GM12891 (cell line): ENCODE measurements around the gene ADARB1.

Experiments
- DNase-seq: peaks from one replicate; pipeline ENCODE4 v3.0.0; 2011; ENCODE audit warnings: low spot score; ENCODE audit not compliant: insufficient read length
- FAIRE-seq: peaks from 2 replicates; lab custom pipeline; 2011; peaks lifted over from hg19 to GRCh38; lab: Jason Lieb, UNC
- PAX5 ChIP-seq: IDR thresholded peaks from 2 replicates; pipeline ENCODE4 v1.6.1; 2011; ENCODE audit warnings: low read length, moderate library complexity, mild to moderate bottlenecking; ENCODE audit not compliant: insufficient read depth, severe bottlenecking
- POLR2A ChIP-seq: IDR thresholded peaks from 2 replicates; pipeline ENCODE4 v1.6.1; 2011; ENCODE audit warnings: low read depth, low read length, control low read depth
- POLR2AphosphoS5 ChIP-seq: IDR thresholded peaks from 2 replicates; pipeline ENCODE4 v1.6.1; 2011; ENCODE audit warnings: low read depth, low read length, control low read depth
- POU2F2 ChIP-seq: IDR thresholded peaks from 2 replicates; pipeline ENCODE4 v1.6.1; 2011; ENCODE audit warnings: low read depth, mild to moderate bottlenecking, control low read depth, low read length, moderate library complexity
- SPI1 ChIP-seq: IDR thresholded peaks from 2 replicates; pipeline ENCODE4 v1.6.1; 2011; ENCODE audit warnings: low read depth, low read length, control low read depth
- TAF1 ChIP-seq: IDR thresholded peaks from 2 replicates; pipeline ENCODE4 v1.6.1; 2011; ENCODE audit warnings: low read depth, low read length, control low read depth

ADARB1 gene

DNA sequence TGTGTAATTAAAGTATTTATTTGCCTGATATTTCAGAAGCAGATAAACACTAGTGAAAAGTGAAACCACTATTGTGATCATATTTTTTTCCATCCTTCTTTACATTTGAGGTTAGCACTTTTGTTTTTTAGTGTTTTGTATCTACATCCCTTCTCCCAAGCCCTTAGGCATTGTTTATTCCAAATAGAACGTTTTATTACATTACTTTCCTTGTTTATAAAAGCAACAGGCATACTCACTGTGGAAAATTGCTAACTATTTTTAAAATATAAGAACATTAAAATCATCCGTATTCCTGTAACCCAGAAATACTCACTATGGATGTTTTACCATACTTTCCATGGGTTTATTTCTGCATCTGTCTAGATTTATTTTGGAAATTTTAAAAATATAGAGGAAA is 109.5 kb downstream of the ADARB1 start:
- DNase-seq (no peak), FAIRE-seq (no peak)
- TF ChIP-seq POU2F2 (no peak), SPI1 (no peak), POLR2AphosphoS5 (no peak), TAF1 (no peak), PAX5 (no peak), POLR2A (no peak)

DNA sequence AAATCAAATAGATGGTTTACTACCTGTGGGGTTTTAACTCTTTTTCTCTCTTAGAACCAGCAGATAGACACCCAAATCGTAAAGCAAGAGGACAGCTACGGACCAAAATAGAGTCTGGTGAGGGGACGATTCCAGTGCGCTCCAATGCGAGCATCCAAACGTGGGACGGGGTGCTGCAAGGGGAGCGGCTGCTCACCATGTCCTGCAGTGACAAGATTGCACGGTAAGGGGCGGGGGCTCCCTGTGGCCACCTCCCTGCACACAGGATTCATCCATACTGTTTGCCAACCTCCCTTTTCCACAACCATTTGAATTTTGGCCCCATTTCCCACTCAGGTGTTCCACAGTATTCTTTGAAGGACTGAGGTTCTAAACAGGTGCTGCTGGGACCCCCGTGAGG is 110.5 kb downstream of the ADARB1 start:
- DNase-seq (no peak), FAIRE-seq (no peak)
- TF ChIP-seq POLR2A (no peak), POLR2AphosphoS5 (no peak), POU2F2 (no peak), TAF1 (no peak), SPI1 (no peak), PAX5 (no peak)

DNA sequence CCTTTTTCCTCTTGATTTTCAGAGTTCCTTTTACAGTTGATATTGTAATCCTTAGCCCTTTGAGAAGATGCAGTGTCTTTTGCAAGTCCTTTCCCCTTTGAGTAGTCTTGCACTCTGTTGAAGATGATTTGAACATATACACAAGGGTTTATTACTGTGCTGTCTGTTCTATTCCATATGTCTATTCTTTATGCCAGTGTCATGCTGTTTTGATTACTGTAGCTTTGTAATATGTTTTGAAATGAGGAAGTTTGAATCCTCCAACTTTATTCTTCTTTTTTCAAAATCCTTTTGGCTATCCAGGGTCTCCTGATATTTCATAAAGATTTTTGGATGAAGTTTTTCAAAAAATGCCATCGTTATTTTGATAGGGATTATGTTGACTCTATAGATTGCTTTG is 112.3 kb downstream of the ADARB1 start:
- TF ChIP-seq PAX5 (no peak), POU2F2 (no peak), POLR2A (no peak), SPI1 (no peak), TAF1 (no peak)
- FAIRE-seq = no peak

DNA sequence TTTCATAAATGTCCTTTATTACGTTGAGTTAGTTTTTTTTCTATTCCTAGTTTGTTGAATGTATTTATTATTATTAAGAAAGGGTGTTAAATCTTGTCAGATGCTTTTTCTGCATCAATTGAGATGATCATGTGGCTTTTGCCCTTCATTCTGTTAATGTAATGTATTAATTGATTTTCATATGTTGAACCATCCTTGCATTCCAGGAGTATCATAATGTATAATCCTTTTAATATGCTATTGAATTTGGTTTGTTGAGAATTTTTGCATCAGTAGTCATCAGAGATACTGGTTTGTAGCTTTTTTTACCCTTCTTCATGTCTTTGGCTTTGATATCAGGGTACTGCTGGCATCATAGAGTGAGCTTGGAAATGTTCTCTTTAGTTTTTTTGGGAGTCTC is 113.3 kb downstream of the ADARB1 start:
- DNase-seq (no peak), FAIRE-seq (no peak)
- TF ChIP-seq PAX5 = no peak

More for the DNA sequence above, 112.3 kb downstream of the ADARB1 start:
- DNase-seq = no peak

DNA sequence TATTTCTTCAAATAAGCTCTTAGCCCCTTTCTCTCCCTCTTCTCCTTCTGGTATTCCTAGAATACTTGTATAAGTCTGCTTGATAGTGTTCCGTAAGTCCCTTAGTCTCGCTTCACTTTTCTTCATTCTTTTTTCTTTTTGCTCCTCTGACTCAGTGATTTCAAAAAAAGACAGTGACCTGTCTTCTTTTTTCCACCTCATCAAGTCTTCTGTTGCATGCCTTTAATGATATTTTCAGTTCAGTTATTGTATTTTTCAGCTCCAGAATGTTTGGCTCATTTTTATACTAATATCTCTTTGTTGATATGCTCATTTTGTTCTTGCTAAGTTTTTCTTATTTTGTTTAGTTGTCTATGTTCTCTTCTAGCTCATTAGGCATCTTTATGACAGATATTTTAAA is 115.6 kb downstream of the ADARB1 start:
- FAIRE-seq = no peak
- TF ChIP-seq PAX5 = no peak
- TF ChIP-seq POLR2A = no peak
- TF ChIP-seq POLR2AphosphoS5 = no peak
- TF ChIP-seq POU2F2 = no peak
- no peak for TF ChIP-seq SPI1
- TF ChIP-seq TAF1 = no peak
- no peak for DNase-seq

DNA sequence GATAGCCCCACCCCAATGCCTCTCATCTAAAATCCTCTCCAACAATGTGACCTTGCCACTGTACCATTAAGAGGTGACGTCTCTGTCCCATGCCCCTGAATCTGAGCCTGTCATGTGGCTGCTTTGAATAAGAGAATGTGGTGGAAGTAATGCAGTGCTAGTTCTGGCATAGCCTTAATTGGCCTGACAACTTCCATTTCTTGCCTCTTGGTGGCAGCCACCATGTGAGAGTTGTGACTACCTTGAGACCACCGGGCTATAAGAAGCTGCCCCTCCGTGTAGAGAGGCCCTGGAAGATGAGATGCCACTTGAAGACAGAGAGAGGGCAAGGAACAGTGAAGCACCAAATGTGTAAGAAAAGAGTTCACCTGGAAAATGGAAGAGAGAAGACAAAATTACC is 118.0 kb downstream of the ADARB1 start:
- DNase-seq (no peak), FAIRE-seq (no peak)
- TF ChIP-seq SPI1 = no peak
- TF ChIP-seq POLR2A = no peak
- no peak for TF ChIP-seq POLR2AphosphoS5
- no peak for TF ChIP-seq POU2F2
- no peak for TF ChIP-seq TAF1

DNA sequence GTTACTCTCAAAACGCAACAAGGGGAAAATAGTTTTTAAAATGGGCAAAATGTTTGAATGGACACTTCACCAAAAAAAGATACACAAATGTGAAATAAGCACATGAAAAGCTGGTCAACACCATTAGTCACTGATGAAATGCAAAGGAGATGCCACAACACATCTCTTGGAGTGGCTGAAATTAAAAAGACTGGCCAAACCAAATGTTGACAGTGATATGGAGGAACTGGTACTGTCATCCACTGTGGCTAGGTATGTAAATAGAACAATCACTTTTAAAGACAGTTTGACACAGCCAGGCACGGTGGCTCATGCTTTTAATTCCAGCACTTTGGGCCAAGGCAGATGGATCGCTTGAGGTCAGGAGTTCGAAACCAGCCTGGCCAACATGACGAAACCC is 122.2 kb downstream of the ADARB1 start:
- TF ChIP-seq POLR2AphosphoS5 (no peak), SPI1 (no peak), POLR2A (no peak), POU2F2 (no peak), PAX5 (no peak), TAF1 (no peak)
- DNase-seq (no peak), FAIRE-seq (no peak)

DNA sequence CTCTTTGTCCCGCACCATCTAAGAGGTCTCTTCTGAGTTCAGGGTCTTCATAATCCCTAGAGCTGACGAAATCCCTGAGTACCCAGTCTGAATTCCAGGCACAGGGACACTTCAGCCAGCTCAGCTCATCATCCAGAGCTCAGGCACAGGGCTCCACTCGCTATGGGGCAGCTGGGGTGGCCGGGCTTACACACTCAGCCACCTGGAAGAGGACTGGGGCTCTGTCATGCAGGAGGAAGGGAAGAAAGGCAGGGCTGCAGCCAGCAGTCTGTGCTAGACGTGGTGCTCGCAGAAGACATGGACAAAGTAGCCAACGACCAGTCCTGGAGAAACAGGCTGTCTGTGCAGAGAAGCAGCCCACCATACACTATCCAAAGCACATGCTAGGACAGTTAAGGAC is 124.8 kb downstream of the ADARB1 start:
- no peak for TF ChIP-seq POLR2A
- no peak for TF ChIP-seq POU2F2
- TF ChIP-seq SPI1 = no peak
- no peak for TF ChIP-seq PAX5
- no peak for TF ChIP-seq POLR2AphosphoS5
- TF ChIP-seq TAF1 = no peak
- no peak for FAIRE-seq
- no peak for DNase-seq

DNA sequence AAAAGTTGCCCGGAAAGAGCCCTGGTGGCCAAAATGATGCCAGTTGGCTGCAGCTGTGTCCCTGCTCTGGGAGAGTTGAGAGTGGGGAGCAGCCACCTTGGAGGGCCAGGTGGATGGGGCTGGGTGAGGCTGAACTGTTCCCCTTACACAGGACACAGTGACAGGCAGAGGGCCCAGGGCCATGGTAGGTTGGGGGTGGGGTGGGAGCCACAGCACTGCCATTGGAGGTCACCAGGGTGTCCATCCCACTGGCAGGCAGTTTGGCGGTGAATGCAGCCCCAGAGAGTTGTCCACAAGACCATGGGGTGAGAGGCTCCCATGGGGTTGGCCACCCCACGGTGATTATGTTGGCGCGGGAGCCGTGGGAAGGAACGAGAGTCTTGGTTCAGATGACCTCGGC is 125.7 kb downstream of the ADARB1 start:
- DNase-seq (no peak), FAIRE-seq (no peak)
- no peak for TF ChIP-seq PAX5
- TF ChIP-seq TAF1 = no peak
- TF ChIP-seq POLR2A = no peak

DNA sequence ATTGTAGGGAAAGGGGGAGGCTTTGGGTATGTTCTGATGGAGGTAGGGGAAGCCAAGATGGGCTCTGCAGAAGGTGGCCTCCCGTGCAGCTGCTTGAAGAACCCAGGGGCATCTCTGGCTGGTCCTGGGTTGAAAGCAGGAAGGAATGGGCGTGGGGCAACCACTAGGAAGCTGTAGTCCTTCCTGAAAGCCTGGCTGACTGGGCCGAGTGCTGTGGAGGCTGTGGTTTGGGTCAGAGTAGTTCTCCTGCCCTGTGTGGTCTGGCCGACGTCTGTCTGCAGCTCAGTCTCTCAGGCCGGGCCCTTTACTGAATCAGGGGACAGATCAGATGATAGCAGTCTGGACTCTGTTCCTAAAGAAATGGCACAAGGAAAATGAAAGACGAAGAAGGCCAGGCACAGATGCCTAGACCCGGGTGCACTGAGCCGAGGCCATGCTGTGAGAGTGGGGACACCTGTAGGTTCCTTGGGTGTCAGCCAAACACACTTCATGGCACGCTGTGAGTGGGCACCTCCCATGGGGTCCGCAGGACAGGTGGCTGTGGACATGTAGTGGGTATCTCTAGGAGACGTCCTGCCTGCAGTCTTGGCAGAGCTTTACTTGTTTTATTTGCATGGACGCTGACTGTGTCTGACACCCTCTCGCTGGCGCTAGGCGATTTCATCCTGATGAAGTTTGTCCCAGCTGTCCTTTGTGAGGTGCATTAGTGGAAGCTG is 126.4 kb downstream of the ADARB1 start:
- TF ChIP-seq POLR2A = no peak
- no peak for TF ChIP-seq TAF1
- TF ChIP-seq POLR2AphosphoS5 = no peak
- TF ChIP-seq POU2F2 = no peak
- TF ChIP-seq SPI1 = no peak
- no peak for TF ChIP-seq PAX5
- DNase-seq = no peak
- FAIRE-seq = no peak
